GM19455 (cell line): ENCODE results near the gene SLC39A11.
"Not testable (repeated sequence)": the region's sequence is repeated elsewhere in the genome, so short reads cannot be mapped to it uniquely, and the experiment has no call there.

Experiments
- ATAC-seq: cut with Tn5 transposase; IDR thresholded peaks from one replicate; pipeline ENCODE4 v1.9.1; 2021; ENCODE audit not compliant: unreplicated experiment

The SLC39A11 gene

GRCh38 chr17:72804949-72805707, 287.4 kb downstream of the SLC39A11 start:
- no peak for ATAC-seq

GRCh38 chr17:72802726-72803125, 289.8 kb downstream of the SLC39A11 start:
- ATAC-seq = no peak

- ATAC-seq = no peak
These were observed 295.3 kb downstream of the SLC39A11 start for GRCh38 chr17:72797142-72797541.

GRCh38 chr17:72795941-72796340, 296.5 kb downstream of the SLC39A11 start:
- ATAC-seq = no peak

- ATAC-seq = no peak
These were observed 298.3 kb downstream of the SLC39A11 start for GRCh38 chr17:72794152-72794551.

GRCh38 chr17:72792771-72793170, 299.7 kb downstream of the SLC39A11 start:
- no peak for ATAC-seq

GRCh38 chr17:72790190-72790589, 302.3 kb downstream of the SLC39A11 start:
- no peak for ATAC-seq

GRCh38 chr17:72789711-72790110, 302.8 kb downstream of the SLC39A11 start:
- no peak for ATAC-seq

GRCh38 chr17:72788950-72789585, 303.4 kb downstream of the SLC39A11 start:
- no peak for ATAC-seq

GRCh38 chr17:72786209-72786608, 306.3 kb downstream of the SLC39A11 start:
- no peak for ATAC-seq

- ATAC-seq = no peak
These were observed 309.3 kb downstream of the SLC39A11 start for GRCh38 chr17:72782985-72783701.

GRCh38 chr17:72782437-72782836, 310.1 kb downstream of the SLC39A11 start:
- ATAC-seq = not testable (repeated sequence)

GRCh38 chr17:72778169-72779151, 314.0 kb downstream of the SLC39A11 start:
- no peak for ATAC-seq

- no peak for ATAC-seq
These were observed 316.6 kb downstream of the SLC39A11 start for GRCh38 chr17:72775919-72776318.

GRCh38 chr17:72775237-72775636, 317.3 kb downstream of the SLC39A11 start:
- ATAC-seq = no peak

- ATAC-seq = no peak
These were observed 318.3 kb downstream of the SLC39A11 start for GRCh38 chr17:72774236-72774635.

- ATAC-seq = not testable (repeated sequence)
These were observed 319.3 kb downstream of the SLC39A11 start for GRCh38 chr17:72773225-72773624.

GRCh38 chr17:72772331-72772821, 320.1 kb downstream of the SLC39A11 start:
- no peak for ATAC-seq

GRCh38 chr17:72771734-72772133, 320.8 kb downstream of the SLC39A11 start:
- no peak for ATAC-seq

- ATAC-seq = no peak
These were observed 325.6 kb downstream of the SLC39A11 start for GRCh38 chr17:72766761-72767356.
